A549 (cell line): Measurements from ENCODE around the gene CHAF1B. TPM values are rescaled to one million over a fixed set of nuclear protein-coding genes. Genes with fewer than 3 reads are reported as not detected.

Source experiments
- ATAC-seq, 2 experiments: fragments of 200-7000 bp in 1 of 2; fragments of >200 bp in 1 of 2; cut with Nextera tagmentation in 1 of 2; cut with Tn5 transposase in 1 of 2; 3 replicates each; pipeline versions ENCODE4 v1.8.0 to v1.9.1; 2018 to 2020; ENCODE audit warnings: mild to moderate bottlenecking in 1 of 2, moderate library complexity in 1 of 2
- CTCF ChIA-PET: fragments of 300-600 bp; sonication (Branson Sonifier 250); formaldehyde crosslinking; extraction: SDS; loops from one replicate; lab custom pipeline; 2021; ENCODE audit warnings: antibody characterized with exemption, inconsistent platforms; lab: Yijun Ruan, JAX
- POLR2A ChIA-PET: fragments of 350-600 bp; formaldehyde crosslinking; extraction: SDS; loops from one replicate; lab custom pipeline; 2021; ENCODE audit warnings: antibody characterized with exemption, inconsistent platforms; lab: Yijun Ruan, JAX
- DNase-seq, 2 experiments: peaks; one replicate each; pipeline versions ENCODE4 v3.0.0 to v3.0.0-alpha.2; 2011 to 2016; ENCODE audit warnings: low read depth in 1 of 2, low spot score in 1 of 2
- FAIRE-seq: peaks from 2 replicates; lab custom pipeline; 2011; peaks lifted over from hg19 to GRCh38; lab: Jason Lieb, UNC
- H3K27ac ChIP-seq, 2 experiments: fragments of >200 bp; sonication (Bioruptor Twin); formaldehyde crosslinking; 3 replicates each; pipeline ENCODE4 v1.5.1; 2016 to 2017
- H3K4me1 ChIP-seq: fragments of >200 bp; sonication (Bioruptor Twin); formaldehyde crosslinking; 3 replicates; pipeline ENCODE4 v1.6.1; 2016
- H3K4me2 ChIP-seq: fragments of >200 bp; sonication (Bioruptor Twin); formaldehyde crosslinking; 3 replicates; pipeline ENCODE4 v1.6.1; 2016
- H3K4me3 ChIP-seq: fragments of >200 bp; sonication (Bioruptor Twin); formaldehyde crosslinking; 3 replicates; pipeline ENCODE4 v1.5.1; 2016
- H3K9me3 ChIP-seq: fragments of >200 bp; sonication (Bioruptor Twin); formaldehyde crosslinking; 3 replicates; pipeline ENCODE4 v1.6.1; 2016
- BCL3 ChIP-seq: fragments of >200 bp; sonication (Bioruptor Twin); formaldehyde crosslinking; IDR thresholded peaks from 3 replicates; pipeline ENCODE4 v1.6.1; 2016
- CHD4 ChIP-seq: fragments of 200-600 bp; sonication (generic); IDR thresholded peaks from 2 replicates; pipeline ENCODE4 v1.6.1; 2016; ENCODE audit warnings: antibody characterized with exemption, mild to moderate bottlenecking, borderline replicate concordance
- CTCF ChIP-seq: fragments of >200 bp; sonication (Bioruptor Twin); formaldehyde crosslinking; IDR thresholded peaks from 3 replicates; pipeline ENCODE4 v1.5.1; 2016
- EHF ChIP-seq: fragments of 250-450 bp; sonication (Bioruptor Pico); IDR thresholded peaks from 2 replicates; pipeline ENCODE4 v1.5.0; 2020; ENCODE audit warnings: mild to moderate bottlenecking
- HDAC2 ChIP-seq: fragments of 200-600 bp; sonication (generic); IDR thresholded peaks from 2 replicates; pipeline ENCODE4 v1.6.1; 2016
- MAFK ChIP-seq: fragments of 450-650 bp; IDR thresholded peaks from 2 replicates; pipeline ENCODE4 v1.6.1; 2014; ENCODE audit not compliant: partially characterized antibody
- MAX ChIP-seq: IDR thresholded peaks from 2 replicates; pipeline ENCODE4 v1.6.1; 2012
- NFE2L2 ChIP-seq: fragments of 150-350 bp; conservative IDR thresholded peaks from 2 replicates; pipeline ENCODE4 v1.6.1; 2014; ENCODE audit warnings: low read length
- NPAS2 ChIP-seq: fragments of 250-450 bp; sonication (Bioruptor Pico); IDR thresholded peaks from 2 replicates; pipeline ENCODE4 v1.8.0; 2022; ENCODE audit warnings: mild to moderate bottlenecking, moderate library complexity, borderline replicate concordance
- PBX3 ChIP-seq: IDR thresholded peaks from 2 replicates; pipeline ENCODE4 v1.6.1; 2012
- RFX5 ChIP-seq: fragments of 450-650 bp; IDR thresholded peaks from 2 replicates; pipeline ENCODE4 v1.7.1; 2014; ENCODE audit warnings: antibody characterized with exemption, mild to moderate bottlenecking, moderate library complexity
- ZFP36 ChIP-seq: fragments of 450-650 bp; IDR thresholded peaks from 2 replicates; pipeline ENCODE4 v1.6.1; 2014; ENCODE audit warnings: borderline replicate concordance; ENCODE audit not compliant: partially characterized antibody
- WGBS: methylation state at CpG from one replicate; pipeline ENCODE4 v1.1.6; 2017; ENCODE audit errors: missing lambda C conversion rate; 5-methylcytosine and 5-hydroxymethylcytosine counted together
- polyA plus RNA-seq, 4 experiments: library from polyadenylated mRNA; depleted of rRNA in 3 of 4; stranded (reverse); fragments of >200 nt; fragmentation: RNase III in 1 of 4; extraction: RNeasy Plus Mini Kit Qiagen cat#74134 plus additional on column Dnase treatment in 1 of 4; gene quantifications; 2 replicates in 3 of 4; 3 replicates in 1 of 4; pipeline ENCODE4 v1.2.3, GENCODE V29; 2011 to 2017
- TF ChIP-seq, protein P1 (sequence below): fragments of 200-600 bp; sonication (generic); IDR thresholded peaks from 2 replicates; pipeline ENCODE4 v1.6.1; 2016; ENCODE audit warnings: antibody characterized with exemption, mild to moderate bottlenecking, moderate library complexity
- TF ChIP-seq, protein P2 (sequence below): fragments of 250-450 bp; sonication (Bioruptor Pico); IDR thresholded peaks from 2 replicates; pipeline ENCODE4 v1.5.0; 2020; ENCODE audit warnings: low read depth, mild to moderate bottlenecking, moderate library complexity

Gene CHAF1B
- polyA plus RNA-seq, 2 of the 4 experiments (the other 2 are of a cell fraction): 13.3 to 16.9 TPM

GRCh38 chr21:36403713-36404112 is 18.5 kb downstream of the CHAF1B start:
- FAIRE-seq (no peak), ATAC-seq (no peak)
- POLR2A ChIA-PET: no interaction called here

More at GRCh38 chr21:36403713-36404112, 18.5 kb downstream of the CHAF1B start:
- no peak overlapping the region for H3K4me3 ChIP-seq
- DNase-seq: no peak
- H3K9me3 ChIP-seq: no peaks in the 10 kb centered on the region
- TF ChIP-seq HDAC2: no peak
- TF ChIP-seq ZFP36: no peak
- no peak for TF ChIP-seq MAX
- TF ChIP-seq PBX3: no peak
- no peak for TF ChIP-seq BCL3
- TF ChIP-seq EHF (CRISPR knock-in tag): no peak
- TF ChIP-seq RFX5: no peak
- TF ChIP-seq NPAS2 (CRISPR knock-in tag): no peak
- TF ChIP-seq MAFK: no peak
- no peak for TF ChIP-seq CTCF
- TF ChIP-seq, protein P1, sequence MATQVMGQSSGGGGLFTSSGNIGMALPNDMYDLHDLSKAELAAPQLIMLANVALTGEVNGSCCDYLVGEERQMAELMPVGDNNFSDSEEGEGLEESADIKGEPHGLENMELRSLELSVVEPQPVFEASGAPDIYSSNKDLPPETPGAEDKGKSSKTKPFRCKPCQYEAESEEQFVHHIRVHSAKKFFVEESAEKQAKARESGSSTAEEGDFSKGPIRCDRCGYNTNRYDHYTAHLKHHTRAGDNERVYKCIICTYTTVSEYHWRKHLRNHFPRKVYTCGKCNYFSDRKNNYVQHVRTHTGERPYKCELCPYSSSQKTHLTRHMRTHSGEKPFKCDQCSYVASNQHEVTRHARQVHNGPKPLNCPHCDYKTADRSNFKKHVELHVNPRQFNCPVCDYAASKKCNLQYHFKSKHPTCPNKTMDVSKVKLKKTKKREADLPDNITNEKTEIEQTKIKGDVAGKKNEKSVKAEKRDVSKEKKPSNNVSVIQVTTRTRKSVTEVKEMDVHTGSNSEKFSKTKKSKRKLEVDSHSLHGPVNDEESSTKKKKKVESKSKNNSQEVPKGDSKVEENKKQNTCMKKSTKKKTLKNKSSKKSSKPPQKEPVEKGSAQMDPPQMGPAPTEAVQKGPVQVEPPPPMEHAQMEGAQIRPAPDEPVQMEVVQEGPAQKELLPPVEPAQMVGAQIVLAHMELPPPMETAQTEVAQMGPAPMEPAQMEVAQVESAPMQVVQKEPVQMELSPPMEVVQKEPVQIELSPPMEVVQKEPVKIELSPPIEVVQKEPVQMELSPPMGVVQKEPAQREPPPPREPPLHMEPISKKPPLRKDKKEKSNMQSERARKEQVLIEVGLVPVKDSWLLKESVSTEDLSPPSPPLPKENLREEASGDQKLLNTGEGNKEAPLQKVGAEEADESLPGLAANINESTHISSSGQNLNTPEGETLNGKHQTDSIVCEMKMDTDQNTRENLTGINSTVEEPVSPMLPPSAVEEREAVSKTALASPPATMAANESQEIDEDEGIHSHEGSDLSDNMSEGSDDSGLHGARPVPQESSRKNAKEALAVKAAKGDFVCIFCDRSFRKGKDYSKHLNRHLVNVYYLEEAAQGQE: no peak
- TF ChIP-seq, protein P2, sequence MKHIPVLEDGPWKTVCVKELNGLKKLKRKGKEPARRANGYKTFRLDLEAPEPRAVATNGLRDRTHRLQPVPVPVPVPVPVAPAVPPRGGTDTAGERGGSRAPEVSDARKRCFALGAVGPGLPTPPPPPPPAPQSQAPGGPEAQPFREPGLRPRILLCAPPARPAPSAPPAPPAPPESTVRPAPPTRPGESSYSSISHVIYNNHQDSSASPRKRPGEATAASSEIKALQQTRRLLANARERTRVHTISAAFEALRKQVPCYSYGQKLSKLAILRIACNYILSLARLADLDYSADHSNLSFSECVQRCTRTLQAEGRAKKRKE (CRISPR knock-in tag): no peak
- TF ChIP-seq CHD4: no peak
- no peak for TF ChIP-seq NFE2L2
- CTCF ChIA-PET: interaction anchor here (1.8 kb wide), 1 partner anchor 19 kb away, joined by 9 read pairs; no protein-coding TSS in a partner anchor
- no peak overlapping the region for H3K27ac ChIP-seq
- 98% methylated on average over 5 of the region's 5 CpGs for WGBS
- no peak overlapping the region for H3K4me2 ChIP-seq
- H3K4me1 ChIP-seq: no peaks in the 10 kb centered on the region; the same call in 2 of the 3 replicates
